22Rv1 (cell line): ENCODE measurements around the gene ARX.

Experiments used
- CTCF ChIP-seq: fragments of 450-650 bp; IDR thresholded peaks from 2 replicates; pipeline ENCODE4 v1.5.1; 2017; ENCODE audit warnings: mild to moderate bottlenecking
- ZFX ChIP-seq: fragments of 450-650 bp; IDR thresholded peaks from 2 replicates; pipeline ENCODE4 v1.6.1; 2017; ENCODE audit warnings: antibody characterized with exemption, borderline replicate concordance

GRCh38 chrX:25016361-25016671, 551 bp upstream of the ARX start:
- TF ChIP-seq CTCF = no peak
- TF ChIP-seq ZFX = no peak
